GM21526 (cell line): ENCODE results near the gene LAIR2.
"Not testable (repeated sequence)": the region's sequence is repeated elsewhere in the genome, so short reads cannot be mapped to it uniquely, and the experiment has no call there.

ENCODE experiments used
- ATAC-seq: cut with Tn5 transposase; IDR thresholded peaks from one replicate; pipeline ENCODE4 v1.9.1; 2021; ENCODE audit warnings: moderate library complexity; ENCODE audit not compliant: unreplicated experiment, low FRiP score

LAIR2 gene

GRCh38 chr19:54492568-54492967, 10.1 kb upstream of the LAIR2 start:
- no peak for ATAC-seq

GRCh38 chr19:54493056-54493455, 9.6 kb upstream of the LAIR2 start:
- ATAC-seq = not testable (repeated sequence)

DNA sequence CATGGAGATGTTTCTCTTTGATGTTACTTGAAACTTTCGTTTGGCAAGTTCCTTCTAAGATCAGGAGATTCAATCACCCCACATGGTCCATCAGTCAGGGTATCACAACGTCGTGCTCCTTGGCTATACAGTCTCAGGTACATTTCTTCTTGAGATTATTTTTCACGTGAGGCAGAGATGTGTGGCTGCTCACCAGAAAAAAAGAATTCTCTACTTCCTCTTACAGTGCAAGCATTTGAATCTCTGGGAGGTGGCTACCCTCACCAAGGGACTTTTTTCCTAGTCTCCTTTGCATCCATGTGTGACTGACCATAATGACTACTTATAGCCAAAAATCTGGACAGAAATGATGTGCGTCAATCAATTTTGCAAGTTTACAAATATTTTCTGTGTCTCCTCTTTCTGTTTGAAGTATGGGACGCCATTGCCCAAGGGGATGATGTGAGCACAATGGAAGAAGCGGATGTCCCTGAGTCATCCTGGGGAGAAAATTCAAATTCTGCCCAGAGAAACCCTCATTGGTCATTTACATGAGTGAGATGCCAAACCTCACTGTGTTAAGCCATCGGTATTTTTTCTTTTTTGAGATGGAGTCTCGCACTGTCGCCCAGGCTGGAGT, 8.6 kb upstream of the LAIR2 start:
- no peak for ATAC-seq

DNA sequence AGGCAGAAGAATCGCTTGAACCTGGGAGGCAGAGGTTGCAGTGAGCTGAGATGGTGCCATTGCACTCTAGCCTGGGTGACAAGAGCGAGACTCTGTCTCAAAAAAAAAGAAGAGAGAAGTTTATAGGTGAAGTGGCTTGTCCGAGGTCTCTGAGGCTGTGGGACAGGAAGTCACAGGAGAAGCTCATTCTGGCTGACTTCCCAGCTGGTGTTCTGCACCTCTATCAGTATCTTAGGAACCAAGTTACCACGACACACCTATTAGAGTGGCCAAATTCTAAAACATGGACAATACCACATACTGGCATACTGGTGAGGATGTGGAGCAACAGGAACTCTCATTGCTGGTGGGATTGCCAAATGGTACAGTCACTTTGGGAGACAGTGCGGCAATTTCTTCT, 7.3 kb upstream of the LAIR2 start:
- ATAC-seq = not testable (repeated sequence)

DNA sequence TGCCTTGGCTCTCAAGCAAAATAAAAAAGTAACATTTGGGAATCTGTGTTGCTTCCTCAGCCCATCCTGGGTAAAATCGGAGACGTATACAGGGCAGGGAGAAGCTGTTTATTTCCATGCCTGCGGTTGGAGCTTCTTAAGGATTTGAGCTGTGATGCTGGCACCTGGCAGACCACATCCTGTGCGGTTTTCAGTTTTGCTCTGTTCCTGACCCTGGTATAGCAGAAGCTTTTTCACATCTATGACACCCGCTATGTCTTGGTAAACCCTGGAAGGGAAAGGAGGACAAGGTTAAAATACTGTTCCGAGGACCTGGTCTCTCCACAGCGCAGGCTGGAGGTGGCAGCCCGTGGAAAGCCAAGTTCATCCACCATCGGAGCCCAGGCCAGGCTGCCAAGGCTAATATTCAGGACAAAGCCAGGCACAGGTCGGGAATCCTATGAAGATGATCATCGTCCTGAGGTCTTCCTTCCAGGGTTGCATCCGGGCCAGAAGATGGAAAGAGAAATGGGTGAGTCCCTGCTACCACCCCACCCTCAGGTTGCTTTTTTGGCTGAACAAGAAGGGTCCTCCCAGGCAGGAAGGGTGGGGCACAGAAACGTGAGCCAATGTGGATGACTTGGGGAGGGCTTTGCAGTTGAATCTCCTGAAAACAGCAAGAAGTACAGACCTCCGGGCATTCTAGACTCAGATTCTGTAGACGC, 4.7 kb upstream of the LAIR2 start:
- ATAC-seq = not testable (repeated sequence)

GRCh38 chr19:54498451-54498772, 4.2 kb upstream of the LAIR2 start:
- ATAC-seq = not testable (repeated sequence)

DNA sequence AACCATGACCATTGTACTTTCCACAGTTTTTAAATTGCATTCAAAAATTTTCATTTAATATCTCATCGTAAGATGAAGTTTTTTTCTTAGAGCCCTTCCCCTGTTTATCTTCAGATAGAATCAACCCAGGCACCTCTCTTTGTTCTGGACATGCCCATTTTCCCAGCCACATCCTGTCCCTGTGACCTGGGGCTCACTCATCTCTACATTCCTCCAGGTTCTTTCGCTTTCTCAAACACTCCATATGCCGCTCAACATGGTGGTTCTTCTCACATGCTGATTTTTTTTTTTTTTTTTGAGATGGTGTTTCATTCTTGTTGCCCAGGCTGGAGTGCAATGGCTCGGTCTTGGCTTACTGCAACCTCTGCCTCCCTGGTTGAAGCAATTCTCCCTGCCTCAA, 2.9 kb downstream of the LAIR2 start:
- ATAC-seq = not testable (repeated sequence)

- ATAC-seq = no peak
These were observed 3.4 kb downstream of the LAIR2 start for GRCh38 chr19:54506079-54506478.

- ATAC-seq = not testable (repeated sequence)
These were observed 4.5 kb downstream of the LAIR2 start for GRCh38 chr19:54507038-54507717.

DNA sequence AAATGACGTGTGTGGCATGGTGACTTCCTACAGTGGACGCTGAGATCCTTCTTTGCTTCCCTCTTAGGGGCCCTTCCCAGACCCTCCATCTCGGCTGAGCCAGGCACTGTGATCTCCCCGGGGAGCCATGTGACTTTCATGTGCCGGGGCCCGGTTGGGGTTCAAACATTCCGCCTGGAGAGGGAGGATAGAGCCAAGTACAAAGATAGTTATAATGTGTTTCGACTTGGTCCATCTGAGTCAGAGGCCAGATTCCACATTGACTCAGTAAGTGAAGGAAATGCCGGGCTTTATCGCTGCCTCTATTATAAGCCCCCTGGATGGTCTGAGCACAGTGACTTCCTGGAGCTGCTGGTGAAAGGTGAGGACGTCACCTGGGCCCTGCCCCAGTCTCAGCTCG, 5.2 kb downstream of the LAIR2 start:
- no peak for ATAC-seq

DNA sequence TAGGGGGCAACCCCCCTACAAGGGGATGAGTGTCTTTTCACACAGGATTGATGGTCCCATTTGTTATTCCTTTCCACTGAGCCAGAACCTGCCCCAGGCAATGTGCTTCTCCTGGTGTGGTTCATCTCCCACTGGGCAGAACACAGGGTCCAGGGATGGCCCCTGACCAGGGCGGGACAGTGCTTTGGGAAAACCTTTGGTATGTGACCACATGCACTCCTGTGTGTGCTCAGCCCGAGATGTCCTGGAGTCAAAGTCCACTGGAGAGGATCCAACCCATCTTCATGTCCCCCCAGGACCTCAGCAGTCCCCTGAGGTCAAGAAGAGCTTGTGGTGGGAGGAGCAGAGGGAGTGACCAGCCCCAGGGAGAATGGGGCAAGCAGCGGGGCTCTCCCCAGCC, 5.9 kb downstream of the LAIR2 start:
- not testable (repeated sequence) for ATAC-seq

DNA sequence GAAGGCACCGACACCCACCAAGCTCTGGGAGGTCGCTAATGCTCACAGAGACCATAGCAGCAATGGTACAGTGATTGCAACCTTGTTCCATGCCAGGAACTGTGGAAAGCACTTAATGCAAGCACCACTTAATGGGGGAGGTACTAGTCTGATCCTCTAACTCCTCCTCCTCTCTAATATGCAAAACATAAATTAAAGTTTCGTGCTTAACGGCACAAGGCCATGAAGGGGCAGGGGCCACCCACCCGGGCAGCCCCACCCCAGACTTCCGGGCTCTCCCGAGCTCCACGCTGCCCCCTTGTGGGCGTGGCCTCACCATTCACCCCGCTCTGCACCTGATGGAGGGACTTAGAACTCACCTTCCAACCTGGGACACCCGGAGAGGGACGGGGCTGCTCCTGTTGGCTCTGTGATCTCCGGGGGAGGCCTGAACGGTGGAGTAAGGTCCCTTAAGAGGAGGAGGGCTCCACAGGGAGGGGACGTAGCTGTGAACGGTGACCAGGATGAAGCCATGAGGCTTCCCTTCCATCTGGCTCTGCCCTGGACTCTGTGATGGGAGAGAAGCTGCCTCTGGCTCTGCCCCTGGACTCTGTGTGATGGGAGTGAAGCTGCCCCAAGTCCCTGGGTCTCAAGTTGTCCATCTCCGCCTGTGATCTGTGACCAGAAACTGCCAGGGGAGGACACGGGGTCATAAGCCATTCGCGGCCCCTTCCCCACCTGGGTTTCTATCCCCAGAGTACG, 6.7 kb downstream of the LAIR2 start:
- not testable (repeated sequence) for ATAC-seq

GRCh38 chr19:54515156-54515555, 12.5 kb downstream of the LAIR2 start:
- no peak for ATAC-seq

GRCh38 chr19:54517483-54517882, 14.9 kb downstream of the LAIR2 start:
- ATAC-seq = no peak

GRCh38 chr19:54518844-54519243, 16.2 kb downstream of the LAIR2 start:
- no peak for ATAC-seq

DNA sequence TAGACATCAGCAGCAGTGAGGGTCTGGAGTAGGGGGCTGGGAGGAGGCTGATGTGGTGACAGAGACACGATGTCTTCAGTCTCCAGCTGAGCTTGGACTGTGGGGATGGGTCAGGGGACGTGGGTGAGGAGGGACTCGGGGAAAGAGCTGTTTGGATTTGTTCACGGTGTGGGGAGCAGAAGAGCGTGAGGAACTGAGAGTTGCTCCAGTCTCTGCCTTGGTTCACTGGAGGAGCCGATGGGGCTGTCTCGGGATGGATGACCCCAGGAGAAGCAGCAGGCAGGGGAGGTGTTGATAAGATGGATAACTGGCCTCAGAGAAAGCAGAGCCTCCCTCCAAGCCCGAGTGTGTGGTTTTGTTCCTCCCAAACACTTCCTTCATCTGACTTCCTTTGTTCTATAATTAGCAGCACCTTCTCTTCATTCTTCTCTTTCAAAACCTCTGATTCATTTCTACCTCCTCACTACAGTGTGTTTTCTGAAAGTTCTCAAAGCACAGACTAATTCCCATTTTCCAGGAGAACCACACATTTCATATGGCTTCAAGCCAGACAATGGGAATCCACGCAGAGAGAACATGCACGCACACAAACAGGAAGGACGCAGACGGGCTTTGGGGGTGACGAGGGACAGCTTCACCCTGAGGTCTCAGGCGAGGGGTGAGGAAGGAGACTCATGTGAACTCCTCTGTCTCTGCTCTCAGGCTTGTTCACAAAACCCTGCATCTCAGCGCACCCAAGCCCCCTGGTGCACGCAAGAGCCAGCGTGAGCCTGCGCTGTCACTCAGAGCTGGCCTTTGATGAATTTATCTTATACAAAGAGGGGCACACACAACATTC, 18.6 kb downstream of the LAIR2 start:
- ATAC-seq = no peak

DNA sequence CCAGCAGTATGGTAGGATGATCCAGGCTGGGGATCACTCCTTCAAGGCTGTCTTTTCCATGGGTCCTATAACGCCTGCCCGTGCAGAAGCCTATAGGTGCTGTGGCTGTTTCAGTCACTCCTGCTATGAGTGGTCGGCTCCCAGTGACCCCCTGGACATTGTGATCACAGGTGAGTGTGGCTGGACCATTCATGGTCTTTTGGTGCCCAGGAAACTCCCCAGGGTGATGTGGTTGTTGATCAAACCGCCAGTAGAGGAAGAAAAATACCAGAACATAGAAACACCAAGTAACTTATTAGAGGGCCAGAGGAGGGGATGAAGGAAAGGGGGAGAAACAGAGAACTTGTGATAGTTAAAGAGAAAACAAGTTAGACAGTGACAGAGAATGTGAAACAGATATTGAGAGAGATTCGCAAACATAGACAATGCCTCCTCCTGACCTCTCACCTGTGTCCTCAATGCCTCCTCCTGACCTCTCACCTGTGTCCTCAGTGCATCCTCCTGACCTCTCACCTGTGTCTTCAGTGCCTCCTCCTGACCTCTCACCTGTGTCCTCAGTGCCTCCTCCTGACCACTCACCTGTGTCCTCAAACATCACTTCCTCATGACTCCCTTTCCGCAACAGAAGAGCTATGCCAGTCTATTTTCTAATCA, 19.4 kb downstream of the LAIR2 start:
- ATAC-seq = no peak

DNA sequence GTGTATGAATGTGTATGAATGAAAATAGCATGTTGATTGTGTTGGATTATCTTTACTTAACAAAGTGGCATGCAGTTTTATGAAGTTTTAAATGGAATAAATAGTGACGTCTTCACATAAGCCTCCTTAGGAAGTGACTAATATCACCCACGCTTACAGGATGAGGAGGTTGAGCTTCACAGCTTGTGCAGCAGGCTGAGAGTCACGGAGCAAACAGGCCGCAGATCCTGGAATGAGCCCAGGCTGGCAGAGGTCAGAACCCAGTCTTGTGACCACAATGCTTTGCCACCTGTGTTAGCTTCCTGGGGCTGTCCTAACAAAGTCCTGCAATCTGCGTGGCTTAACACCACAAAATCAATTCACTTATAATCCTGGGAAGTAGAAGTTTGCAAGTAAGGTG, 20.8 kb downstream of the LAIR2 start:
- ATAC-seq = no peak

DNA sequence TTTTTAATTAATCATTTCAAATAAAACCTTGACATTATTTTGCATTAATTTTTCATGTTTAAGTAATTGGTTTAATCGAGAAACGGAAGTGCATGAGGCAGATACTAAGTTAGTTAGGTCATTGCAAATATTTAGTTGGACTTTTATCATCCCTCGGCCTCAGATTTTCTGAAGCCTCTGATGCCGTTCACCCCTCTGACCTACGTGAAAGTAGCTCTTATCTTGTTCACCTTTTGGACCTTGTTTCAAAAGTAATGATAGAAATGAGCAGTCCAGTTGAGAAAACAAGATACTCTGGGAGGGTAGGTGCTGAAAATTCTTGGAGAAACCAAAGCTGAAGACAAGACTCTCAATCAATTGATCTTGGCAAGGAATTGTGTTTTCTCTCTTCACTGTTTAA, 23.0 kb downstream of the LAIR2 start:
- no peak for ATAC-seq

- ATAC-seq = no peak
These were observed 24.3 kb downstream of the LAIR2 start for GRCh38 chr19:54526972-54527371.
